Panc1 (cell line): Measurements from ENCODE around the gene IQCC. TPM values are rescaled to one million over a fixed set of nuclear protein-coding genes. Genes with fewer than 3 reads are reported as not detected.

ENCODE experiments used
- ATAC-seq: fragments of 200-7000 bp; cut with Tn5 transposase; 2 replicates; pipeline ENCODE4 v1.9.1; 2020; ENCODE audit warnings: mild to moderate bottlenecking, moderate library complexity
- BruUV-seq: library from RNA; stranded (reverse); fragments of 400-500 nt; replicated peaks from 2 replicates; lab custom pipeline; 2021; lab: Mats Ljungman, UMichigan
- CTCF ChIA-PET: fragments of 300-600 bp; sonication (Branson Sonifier 250); formaldehyde crosslinking; loops from one replicate; lab custom pipeline; 2022; ENCODE audit warnings: antibody characterized with exemption; lab: Charles Lee
- POLR2A ChIA-PET: fragments of 300-600 bp; sonication (Branson Sonifier 250); formaldehyde crosslinking; loops from one replicate; lab custom pipeline; 2022; ENCODE audit warnings: antibody characterized with exemption; lab: Charles Lee
- DNase-seq: peaks from one replicate; pipeline ENCODE4 v3.0.0-alpha.2; 2010; ENCODE audit warnings: low read depth, low spot score
- H3K27ac ChIP-seq: 2 replicates; pipeline ENCODE4 v1.5.1; 2011; ENCODE audit warnings: mild to moderate bottlenecking, low read length, inconsistent platforms
- H3K27me3 ChIP-seq: fragments of 200-500 bp; sonication (Bioruptor generic); 2 replicates; pipeline ENCODE4 v1.6.0; 2014; ENCODE audit warnings: low read length, inconsistent platforms; ENCODE audit not compliant: control insufficient read depth, insufficient read depth
- H3K36me3 ChIP-seq: fragments of 200-500 bp; sonication (Bioruptor generic); 2 replicates; pipeline ENCODE4 v1.5.1; 2014; ENCODE audit warnings: inconsistent platforms, mild to moderate bottlenecking, low read length, moderate library complexity; ENCODE audit not compliant: control insufficient read depth, insufficient read depth
- H3K4me1 ChIP-seq: 2 replicates; pipeline ENCODE4 v1.5.1; 2011; ENCODE audit warnings: inconsistent platforms, mild to moderate bottlenecking, low read length, moderate library complexity; ENCODE audit not compliant: control insufficient read depth, insufficient read depth
- H3K4me3 ChIP-seq, 2 experiments: 2 replicates each; pipeline ENCODE4 v1.5.1; 2011 to 2012; ENCODE audit warnings: low read depth in 2 of 2, low read length in 2 of 2, mild to moderate bottlenecking in 2 of 2, inconsistent platforms in 1 of 2, moderate library complexity in 1 of 2
- H3K9me3 ChIP-seq: fragments of 200-500 bp; sonication (Bioruptor generic); 2 replicates; pipeline ENCODE4 v1.5.1; 2014; ENCODE audit warnings: low read depth, mild to moderate bottlenecking, inconsistent platforms, low read length, moderate library complexity; ENCODE audit not compliant: control insufficient read depth, insufficient read depth
- CTCF ChIP-seq: fragments of 450-650 bp; IDR thresholded peaks from 2 replicates; pipeline ENCODE4 v1.5.1; 2017; ENCODE audit warnings: mild to moderate bottlenecking
- POLR2AphosphoS5 ChIP-seq: IDR thresholded peaks from 2 replicates; pipeline ENCODE4 v1.6.1; 2012; ENCODE audit warnings: mild to moderate bottlenecking, low read depth, low read length, moderate library complexity
- REST ChIP-seq, 2 experiments: IDR thresholded peaks; 2 replicates each; pipeline ENCODE4 v1.6.1; 2011 to 2012; ENCODE audit warnings: low read depth in 2 of 2, control low read depth in 1 of 2, low read length in 1 of 2, mild to moderate bottlenecking in 1 of 2, moderate library complexity in 1 of 2; ENCODE audit not compliant: insufficient read depth in 1 of 2
- SIN3A ChIP-seq: IDR thresholded peaks from 2 replicates; pipeline ENCODE4 v1.6.1; 2012; ENCODE audit warnings: low read depth, mild to moderate bottlenecking, low read length, moderate library complexity, borderline replicate concordance; ENCODE audit not compliant: insufficient read depth
- TCF7L2 ChIP-seq: IDR thresholded peaks from 2 replicates; pipeline ENCODE4 v1.6.1; 2011; ENCODE audit warnings: mild to moderate bottlenecking, low read depth, low read length, inconsistent platforms
- in situ Hi-C: cut with HindIII; loops from 2 replicates; pipeline ENCODE4 v1.10.0; 2016; ENCODE audit warnings: low sequenced_read_pairs, low pct_unique_long_range_greater_than_20kb
- intact Hi-C: fragments of 100-400 bp; cut with micrococcal nuclease; formaldehyde crosslinking; loops from one replicate; pipeline ENCODE4 v1.10.0; 2022; ENCODE audit not compliant: unreplicated experiment
- total RNA-seq: library from RNA; stranded (reverse); gene quantifications from one replicate; pipeline ENCODE4 v1.2.1, GENCODE V29; 2021; ENCODE audit not compliant: unreplicated experiment

IQCC gene
- total RNA-seq, 1 experiment from 2014 or later, result 4.4 TPM

GRCh38 chr1:32172621-32173245 is 32.7 kb upstream of the IQCC start:
- TF ChIP-seq TCF7L2 (no peak), REST (IDR thresholded peaks at IDR 0.05; ENCODE audit: insufficient read depth in 1 of 2, low read depth in 2 of 2, low read length in 1 of 2) (no peak), SIN3A (no peak), POLR2AphosphoS5 (no peak), CTCF (no peak)
- Histone ChIP-seq H3K36me3 (peaks cover 12% of the 10 kb centered on the region), H3K27me3 (no peaks in the 10 kb centered on the region), H3K4me3 (no peak overlapping the region), H3K9me3 (no peaks in the 10 kb centered on the region), H3K4me1 (no peaks in the 10 kb centered on the region), H3K27ac (no peak overlapping the region)
- ChIA-PET CTCF (no interaction called here), POLR2A (interaction anchor here (0.6 kb wide), 1 partner anchor 25 kb away, joined by 18 read pairs; no protein-coding TSS in a partner anchor)
- ATAC-seq, result no peak
- no TSS peak for BruUV-seq
- intact Hi-C loops (no loop called here), in situ Hi-C loops (no loop called here)
- no peak for DNase-seq

GRCh38 chr1:32178380-32179192 is 26.9 kb upstream of the IQCC start:
- H3K4me3 ChIP-seq, result peak overlapping the region; percentile 77 to 93
- intact Hi-C loops, result no loop called here
- in situ Hi-C loops, result no loop called here
- ChIA-PET POLR2A (interaction anchor here (0.6 to 1.0 kb wide), 2 partner anchors 57 to 69 kb away, joined by 3 to 8 read pairs; no protein-coding TSS in a partner anchor), CTCF (no interaction called here)
- no peaks in the 10 kb centered on the region for H3K9me3 ChIP-seq
- no peaks in the 10 kb centered on the region for H3K36me3 ChIP-seq
- peak overlapping the region; percentile 97 for H3K27ac ChIP-seq
- peaks cover 29% of the 10 kb centered on the region for H3K4me1 ChIP-seq
- BruUV-seq, result no TSS peak
- no peak for ATAC-seq
- TF ChIP-seq SIN3A (no peak), CTCF (no peak), REST (IDR thresholded peaks at IDR 0.05; ENCODE audit: insufficient read depth in 1 of 2, low read depth in 2 of 2, low read length in 1 of 2) (no peak), TCF7L2 (no peak), POLR2AphosphoS5 (no peak)
- no peak for DNase-seq
- no peaks in the 10 kb centered on the region for H3K27me3 ChIP-seq
